RPMI7951 (cell line): ENCODE measurements around the gene ARL5C. TPM values are rescaled to one million over a fixed set of nuclear protein-coding genes. Genes with fewer than 3 reads are reported as not detected.
"Not testable (repeated sequence)": the region's sequence is repeated elsewhere in the genome, so short reads cannot be mapped to it uniquely, and the experiment has no call there.

ENCODE experiments used
- DNase-seq: peaks from one replicate; pipeline ENCODE4 v3.0.0-alpha.2; 2012; ENCODE audit warnings: low read depth
- total RNA-seq: library from RNA; depleted of rRNA; stranded (reverse); fragments of >200 nt; shearing (Covaris generic); gene quantifications from 2 replicates; pipeline ENCODE4 v1.2.3, GENCODE V29; 2014

ARL5C gene
- total RNA-seq, 1 experiment from 2014 or later = not detected

DNA sequence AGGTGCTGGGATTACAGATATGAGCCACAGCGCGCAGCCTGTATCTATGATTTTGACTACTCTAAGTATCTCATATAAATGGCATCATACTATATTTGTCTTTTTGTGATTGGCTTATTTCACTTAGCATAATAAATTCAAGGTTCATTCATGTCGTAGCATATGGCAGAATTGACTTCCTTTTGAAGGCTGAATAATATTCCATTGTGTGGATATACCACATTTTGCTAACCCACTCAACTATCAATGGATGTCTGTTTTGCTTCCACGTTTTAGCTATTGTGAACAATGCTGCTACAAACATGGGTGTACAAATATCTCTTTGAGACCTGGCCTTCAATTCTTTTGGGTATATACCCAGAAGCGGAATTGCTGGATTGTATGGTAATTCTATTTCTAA, 24.7 kb downstream of the ARL5C start:
- DNase-seq = no peak

DNA sequence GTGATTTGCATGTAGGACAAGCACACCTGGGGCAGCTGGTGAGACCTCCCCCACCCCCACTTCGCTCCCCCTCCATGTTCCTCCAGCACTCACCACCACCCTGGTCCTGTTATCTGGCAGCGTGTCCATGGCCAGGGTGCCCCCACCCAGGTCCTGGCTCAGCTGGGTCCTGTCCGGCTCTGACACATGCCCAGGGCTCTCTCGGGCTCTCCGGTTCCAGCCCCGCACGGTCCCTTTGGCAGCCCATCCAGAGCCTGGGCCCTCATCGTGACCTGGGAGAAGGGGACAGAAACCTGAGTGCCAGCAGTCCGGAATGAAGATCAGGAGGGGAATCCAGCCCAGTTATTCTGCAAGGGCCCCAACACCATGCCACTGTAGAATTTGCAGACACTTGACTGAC, 26.4 kb downstream of the ARL5C start:
- no peak for DNase-seq

DNA sequence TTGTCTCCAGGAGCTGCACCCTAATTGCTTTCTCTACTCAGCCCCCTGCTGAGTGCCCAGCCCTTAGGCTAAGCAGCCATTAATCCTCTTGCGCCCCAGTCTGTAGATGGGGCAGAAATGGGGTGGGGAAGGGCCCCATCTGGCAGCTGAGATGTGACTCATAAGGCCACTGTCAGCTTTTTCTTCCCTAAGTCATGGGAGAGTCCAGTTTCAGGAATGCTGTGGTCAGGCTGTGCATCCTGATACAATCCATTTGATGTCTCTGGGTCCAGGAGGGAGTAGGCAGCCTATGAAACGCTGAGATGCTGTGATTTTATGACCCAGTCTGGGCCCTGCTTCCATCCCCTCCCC, 26.8 kb downstream of the ARL5C start:
- peak; percentile 94 for DNase-seq

DNA sequence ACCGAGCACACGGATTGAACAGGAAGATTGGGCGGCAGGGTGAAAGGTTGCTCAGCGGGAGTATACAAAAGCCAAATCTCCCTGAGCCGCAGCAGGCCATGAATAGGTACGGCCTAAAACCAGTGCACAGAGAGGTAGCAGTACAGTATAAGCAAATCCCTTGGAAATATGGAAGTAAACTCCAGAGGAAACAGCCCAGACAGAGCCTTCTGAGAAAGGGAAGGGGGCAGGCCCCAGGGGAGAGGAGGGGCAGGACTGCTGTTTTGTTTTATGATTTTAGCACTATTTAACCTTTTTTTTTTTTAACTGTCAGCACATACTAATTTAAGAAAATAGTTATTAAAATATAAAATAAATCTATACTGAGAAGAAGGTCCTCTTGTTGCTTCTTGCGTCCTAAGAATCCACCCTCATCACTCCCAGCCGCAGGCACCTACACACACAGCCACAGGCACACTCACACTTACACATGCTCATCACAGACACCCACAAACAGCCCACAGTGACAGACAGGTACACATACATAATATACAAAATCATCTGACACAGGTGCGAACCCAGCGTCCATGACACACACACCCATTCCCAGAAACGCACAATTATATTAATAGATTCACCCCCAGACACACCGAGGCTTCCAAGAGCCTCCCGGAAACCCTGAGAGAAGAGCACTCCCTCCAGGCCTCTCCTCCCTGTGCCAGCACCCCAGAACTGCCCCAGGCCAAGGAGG, 27.4 kb downstream of the ARL5C start:
- no peak for DNase-seq

DNA sequence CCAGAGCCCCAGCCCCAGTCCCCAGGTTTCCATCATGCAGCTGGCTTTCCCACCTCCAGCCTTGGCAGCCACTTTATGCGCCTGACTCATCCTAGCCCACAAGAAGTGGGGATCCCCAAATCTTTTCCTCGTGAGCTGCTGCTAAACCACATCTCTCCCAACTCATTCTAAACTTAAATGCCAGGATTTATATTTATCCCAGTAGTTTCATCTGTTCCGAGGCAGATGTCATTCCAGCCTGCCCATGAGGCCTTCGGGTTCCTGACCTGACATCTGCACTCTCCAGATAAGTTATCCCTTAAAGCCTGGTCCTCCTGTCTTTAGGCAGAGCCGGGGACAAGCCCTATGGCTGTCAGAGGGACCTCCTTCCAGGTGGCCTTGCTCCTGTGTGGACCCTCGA, 31.1 kb downstream of the ARL5C start:
- peak; percentile 82 for DNase-seq

DNA sequence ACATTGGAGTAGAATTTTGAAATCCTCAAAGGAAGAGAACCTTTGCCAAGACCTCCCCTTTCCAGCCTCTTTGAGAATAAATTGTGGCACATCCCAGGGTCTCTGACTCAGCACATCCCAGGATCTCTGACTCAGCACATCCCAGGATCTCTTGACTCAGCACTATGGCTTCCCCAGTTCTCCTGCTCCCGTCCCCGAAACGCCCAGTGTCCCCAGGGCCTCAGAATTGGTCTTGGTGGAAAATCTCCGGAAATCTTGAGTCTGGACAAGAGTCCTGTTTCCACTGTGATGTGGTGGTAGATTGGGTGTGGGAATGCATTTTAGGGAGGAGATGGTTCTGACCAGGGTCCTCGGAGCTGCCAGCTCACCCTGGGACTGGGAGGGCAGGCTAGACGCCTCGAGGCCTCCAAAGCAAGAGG, 33.8 kb downstream of the ARL5C start:
- peak; percentile 90 for DNase-seq

DNA sequence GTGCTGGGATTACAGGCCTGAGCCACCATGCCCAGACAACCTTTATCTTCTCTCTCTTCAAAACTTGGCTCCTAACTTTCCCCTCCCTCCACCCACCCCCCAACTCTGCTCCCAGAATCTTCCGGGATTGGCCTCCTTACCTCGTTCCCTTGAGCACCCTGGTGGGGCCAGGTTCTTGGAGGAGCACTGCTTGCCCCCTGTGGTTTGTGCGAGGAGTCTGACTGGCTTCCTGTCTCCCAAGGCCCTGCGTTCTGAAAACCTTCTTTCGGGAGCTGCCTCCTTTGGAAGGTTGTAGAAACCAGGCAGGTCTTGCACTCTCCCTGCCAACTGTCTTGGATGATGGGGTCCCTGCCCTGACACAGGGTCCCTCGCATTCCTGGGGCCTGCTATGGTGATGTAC, 34.3 kb downstream of the ARL5C start:
- DNase-seq = no peak

DNA sequence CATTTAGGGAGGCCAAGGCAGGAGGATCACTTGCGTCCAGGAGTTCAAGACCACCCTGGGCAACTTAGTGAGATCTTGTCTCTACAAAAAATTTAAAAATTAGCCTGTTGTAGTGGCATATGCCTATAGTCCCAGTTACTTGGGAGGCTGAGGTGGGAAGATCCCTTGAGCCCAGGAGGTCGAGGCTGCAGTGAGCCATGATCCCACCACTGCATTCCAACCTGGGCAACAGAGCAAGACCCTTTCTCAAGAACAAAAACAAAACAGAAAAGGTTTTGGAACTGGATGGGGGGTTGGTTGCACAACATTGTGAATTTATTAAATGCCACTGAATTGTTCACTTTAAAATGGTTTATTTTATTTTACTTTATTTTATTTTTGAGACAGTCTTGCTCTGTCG, 35.8 kb downstream of the ARL5C start:
- DNase-seq = no peak

DNA sequence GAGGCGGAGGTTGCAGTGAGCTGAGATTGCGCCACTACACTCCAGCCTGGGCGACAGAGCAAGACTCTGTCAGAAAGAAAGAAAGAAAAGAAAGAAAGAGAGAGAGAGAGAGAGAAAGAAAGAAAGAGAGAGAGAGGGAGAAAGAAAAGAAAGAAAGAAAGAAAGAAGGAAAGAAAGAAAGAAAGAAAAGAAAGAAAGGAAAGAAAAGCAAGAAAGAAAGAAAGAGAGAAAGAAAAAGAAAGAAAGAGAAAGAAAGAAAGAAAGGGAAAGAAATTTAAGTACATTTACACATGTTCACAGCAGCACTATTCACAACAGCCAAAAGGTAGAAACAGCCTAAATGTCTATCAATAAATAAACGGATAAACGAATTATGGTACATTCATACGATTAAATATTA, 36.4 kb downstream of the ARL5C start:
- DNase-seq = not testable (repeated sequence)

DNA sequence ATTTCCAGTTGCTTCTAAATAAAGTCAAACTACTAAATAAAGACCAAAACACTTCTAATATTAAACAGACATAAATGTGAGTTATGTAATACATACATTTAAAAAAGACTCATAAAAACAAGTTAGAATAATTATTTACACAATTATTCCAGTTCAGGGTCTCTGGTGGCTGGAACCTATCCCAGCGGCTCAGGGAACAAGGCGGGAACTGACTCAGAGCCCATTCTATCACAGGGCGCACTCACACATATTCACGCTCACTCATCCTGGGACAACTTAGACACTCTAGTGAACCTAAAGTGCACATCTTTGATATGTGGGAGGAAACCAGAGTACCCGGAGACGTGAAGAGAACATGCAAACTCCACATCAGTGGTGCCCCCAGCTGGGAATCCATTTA, 39.5 kb downstream of the ARL5C start:
- no peak for DNase-seq

DNA sequence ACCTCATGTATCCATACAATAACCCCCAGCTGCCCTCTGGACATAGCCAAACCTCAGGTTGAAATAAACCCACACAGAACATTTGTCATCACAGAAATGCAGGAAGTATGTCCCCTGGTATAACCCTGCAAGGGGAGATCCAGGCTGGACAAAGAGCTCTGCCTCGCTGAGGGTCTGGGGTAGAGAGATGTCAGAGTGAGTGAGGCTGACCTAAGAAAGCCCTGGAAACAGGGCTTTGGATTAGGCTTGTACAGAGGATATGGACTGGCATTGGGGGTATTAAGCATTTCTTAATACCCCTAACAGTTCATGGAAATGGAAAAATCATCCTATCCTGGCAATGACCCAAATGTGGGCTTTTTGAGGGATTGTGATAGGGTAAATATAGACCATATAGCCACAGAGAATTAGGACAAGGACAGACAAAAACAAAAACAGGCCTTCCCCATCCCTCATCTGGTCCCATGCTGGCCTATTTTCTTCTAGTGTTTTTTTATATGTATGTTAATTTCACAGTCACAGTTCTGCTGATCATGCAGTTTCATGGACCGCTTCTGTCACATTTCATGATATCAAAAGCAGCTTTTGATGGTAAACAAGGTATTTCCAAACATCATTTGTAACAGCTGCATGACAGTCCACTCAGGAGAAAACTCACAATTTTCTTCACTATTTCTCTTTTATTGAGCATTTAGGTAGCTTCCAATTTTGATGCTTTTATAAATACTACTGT, 40.7 kb downstream of the ARL5C start:
- no peak for DNase-seq

DNA sequence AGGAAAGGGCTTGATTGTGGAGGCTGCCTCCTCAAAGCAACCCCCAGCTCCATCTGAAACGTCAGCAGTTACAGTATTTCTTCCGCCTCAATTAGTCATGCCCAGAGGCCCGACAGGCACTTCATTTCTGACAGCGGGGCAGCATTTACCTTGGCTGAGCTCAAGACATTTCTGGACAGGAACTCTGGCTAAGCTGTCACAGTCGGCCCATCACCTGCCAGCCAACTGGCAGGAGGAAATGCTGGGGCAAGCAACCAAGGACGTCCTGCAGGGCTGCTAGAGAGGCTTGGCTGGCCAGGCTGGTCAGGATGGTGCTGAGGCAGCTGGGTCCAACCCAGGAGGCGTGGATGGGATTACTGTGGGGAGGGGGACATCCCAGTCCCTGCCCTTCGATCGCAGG, 42.3 kb downstream of the ARL5C start:
- DNase-seq = peak; percentile 34

DNA sequence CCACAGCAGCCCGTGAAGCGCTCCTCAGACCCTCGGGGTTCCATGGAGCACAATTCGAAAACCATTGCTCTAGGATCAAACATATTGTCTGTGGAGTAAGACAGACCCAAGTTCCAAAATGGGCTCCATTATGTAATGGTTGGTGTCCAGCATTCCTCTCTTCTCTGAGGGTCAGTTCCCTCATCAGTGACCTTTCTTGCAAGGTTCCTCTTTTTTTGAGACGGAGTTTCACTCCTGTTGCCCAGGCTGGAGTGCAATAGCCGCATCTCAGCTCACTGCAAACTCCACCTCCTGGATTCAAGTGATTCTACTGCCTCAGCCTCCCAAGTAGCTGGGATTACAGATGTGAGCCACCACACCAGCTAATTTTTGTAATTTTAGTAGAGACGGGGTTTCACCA, 43.0 kb downstream of the ARL5C start:
- DNase-seq = no peak

DNA sequence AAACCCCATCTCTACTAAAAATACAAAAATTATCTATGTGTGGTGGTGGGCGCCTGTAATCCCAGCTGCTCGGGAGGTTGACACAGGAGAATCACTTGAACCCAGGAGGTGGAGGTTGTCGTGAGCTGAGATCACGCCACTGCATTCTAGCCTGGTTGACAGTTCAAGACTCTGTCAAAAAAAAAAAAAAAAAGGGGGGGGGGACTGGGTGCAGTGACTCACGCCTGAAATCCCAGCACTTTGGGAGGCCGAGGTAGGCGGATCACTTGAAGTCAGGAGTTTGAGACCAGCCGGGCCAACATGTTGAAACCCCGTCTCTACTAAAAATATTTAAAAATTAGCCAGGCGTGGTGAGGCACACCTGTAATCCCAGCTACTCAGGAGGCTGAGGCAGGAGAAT, 44.0 kb downstream of the ARL5C start:
- not testable (repeated sequence) for DNase-seq

DNA sequence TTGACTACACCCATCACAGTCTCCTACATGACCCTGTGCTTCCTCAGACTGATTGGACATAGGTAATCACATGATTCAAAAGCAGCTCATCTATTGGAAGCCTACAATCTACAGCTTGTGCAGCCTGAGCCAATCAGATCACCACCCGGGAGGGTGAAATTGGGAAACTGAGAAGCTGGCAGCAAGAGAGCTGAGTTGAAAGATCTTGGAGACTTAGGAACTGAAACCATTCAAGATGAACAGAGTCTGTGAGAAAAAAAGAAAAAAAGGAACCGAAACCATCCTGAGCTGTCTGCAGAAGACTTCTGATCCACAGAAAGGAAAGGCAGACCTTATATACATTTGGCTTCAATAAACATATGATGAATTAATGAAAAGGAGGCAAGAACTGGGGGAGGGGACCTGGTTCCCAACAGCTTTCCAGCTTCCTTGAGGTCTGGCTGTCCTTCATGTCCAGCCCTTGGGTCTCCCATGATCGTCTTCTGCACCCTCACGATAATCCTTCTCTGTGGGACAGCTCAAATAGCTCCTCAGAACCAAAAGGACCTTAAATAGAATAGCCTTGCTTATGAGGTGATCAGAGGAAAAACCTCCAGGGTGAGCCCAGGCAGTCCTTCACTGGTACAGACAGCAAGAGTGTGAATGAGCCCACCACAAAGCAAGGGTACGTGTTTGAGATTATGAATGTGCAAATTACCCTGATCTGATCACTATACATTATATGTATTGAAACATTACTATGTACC, 47.1 kb downstream of the ARL5C start:
- no peak for DNase-seq

DNA sequence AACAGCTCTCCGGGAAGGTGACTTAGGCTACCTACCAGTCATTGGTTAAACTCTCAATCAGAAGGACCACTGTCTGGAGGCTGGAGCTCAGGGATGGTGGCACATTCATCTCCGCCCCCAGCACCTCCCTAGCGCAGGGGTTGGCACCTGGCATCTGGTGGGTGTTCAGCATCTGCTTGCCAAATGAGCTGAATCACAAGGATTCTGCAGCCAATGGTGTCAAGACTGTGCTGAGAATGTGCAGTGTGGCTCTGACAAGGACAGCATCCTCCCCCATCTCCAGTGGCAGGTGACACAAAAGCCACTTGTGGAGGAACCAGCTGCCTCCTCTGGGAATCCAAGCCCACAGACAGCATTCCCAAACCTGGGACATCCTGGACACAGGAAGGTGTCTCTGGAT, 49.7 kb downstream of the ARL5C start:
- no peak for DNase-seq

DNA sequence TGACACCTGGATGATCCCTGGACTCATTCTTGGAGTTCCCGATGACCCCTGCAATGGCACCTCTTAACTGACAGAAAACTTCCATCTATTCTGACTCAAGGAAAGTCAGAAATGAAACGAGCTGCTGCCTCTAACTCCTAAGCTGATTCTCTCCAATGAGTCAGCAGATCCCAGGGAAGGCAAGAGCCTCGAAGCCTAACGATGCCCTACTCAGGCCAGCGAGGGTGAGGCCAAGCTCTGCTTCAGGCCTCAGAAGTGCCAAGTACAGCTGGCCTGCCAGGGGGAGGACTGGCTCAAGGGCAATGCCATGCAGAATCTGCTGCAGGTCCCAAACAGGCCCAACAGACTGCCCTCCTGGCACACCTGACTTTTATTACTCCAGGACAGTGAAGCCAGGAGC, 50.8 kb downstream of the ARL5C start:
- peak; percentile 36 for DNase-seq

DNA sequence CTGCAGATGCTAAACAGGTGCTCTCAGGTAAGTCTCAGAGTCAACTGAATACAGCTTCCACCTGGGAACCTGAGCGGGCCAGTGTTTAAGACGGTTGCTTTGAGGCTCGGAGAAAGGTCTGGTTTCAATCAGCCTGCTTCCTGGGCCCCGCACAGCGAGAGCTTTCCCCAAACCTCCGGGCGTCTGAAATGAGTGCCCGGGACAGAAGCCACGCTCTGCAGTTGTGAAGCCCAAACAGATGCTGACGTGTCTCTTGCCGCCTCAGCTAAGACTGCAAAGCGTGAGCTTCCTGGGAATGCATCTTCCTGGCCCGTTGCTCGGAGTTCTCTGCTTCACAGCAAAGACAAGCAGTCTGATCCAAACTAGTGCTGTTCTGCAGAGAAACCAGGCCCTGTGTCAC, 51.2 kb downstream of the ARL5C start:
- DNase-seq = no peak

DNA sequence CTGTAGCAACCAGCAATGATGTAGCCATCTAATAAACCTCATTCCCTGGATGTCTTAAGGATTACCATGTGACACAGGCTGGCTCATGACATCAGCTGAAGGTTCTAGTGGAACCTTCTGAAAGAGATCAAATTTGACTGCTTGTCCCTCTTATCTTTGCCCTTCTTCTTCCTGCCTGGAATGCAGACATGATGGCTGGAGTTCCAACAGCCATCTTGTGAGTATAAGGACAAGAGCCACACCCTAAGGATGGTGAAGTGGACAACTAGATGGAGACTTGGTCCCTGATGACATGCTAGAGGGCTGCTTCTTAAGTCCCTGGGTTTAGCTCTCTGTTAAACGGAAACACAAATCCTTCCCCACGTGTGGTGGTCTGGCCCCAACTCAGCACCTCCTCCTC, 52.1 kb downstream of the ARL5C start:
- DNase-seq = no peak

DNA sequence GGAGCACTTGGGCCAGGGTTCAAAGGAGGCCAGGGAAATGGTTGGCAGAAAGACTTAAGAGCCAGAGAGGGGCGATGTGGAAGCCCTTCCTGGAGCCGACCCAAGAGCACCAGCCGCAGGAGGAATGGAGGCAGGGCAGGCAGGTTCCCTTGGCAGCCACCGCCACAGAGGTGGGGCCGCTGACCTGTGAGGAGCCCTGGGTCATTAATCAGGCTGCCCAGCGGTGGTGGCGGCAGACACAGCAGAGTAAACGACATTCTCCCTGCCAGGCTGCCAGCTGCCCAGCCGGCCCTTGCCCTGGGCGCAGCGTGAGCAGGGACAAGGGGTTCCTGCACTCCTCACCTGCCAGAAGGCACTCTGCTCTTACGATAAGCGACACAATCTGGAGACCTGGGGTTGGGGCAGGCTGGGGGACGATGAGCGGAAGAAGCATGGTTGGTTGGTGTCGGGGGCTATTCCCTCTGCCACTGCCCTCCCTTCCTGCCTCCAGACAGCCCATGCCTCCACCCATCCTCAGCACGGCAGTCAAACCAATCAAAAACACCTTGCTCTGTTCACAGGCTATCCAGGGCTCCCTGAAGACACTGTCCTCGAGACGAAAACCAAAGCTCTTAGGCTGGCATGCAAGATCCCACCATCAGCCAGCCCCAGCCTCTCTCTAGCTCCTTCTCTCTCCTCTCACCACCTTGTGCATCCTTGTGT, 55.4 kb downstream of the ARL5C start:
- DNase-seq = no peak

DNA sequence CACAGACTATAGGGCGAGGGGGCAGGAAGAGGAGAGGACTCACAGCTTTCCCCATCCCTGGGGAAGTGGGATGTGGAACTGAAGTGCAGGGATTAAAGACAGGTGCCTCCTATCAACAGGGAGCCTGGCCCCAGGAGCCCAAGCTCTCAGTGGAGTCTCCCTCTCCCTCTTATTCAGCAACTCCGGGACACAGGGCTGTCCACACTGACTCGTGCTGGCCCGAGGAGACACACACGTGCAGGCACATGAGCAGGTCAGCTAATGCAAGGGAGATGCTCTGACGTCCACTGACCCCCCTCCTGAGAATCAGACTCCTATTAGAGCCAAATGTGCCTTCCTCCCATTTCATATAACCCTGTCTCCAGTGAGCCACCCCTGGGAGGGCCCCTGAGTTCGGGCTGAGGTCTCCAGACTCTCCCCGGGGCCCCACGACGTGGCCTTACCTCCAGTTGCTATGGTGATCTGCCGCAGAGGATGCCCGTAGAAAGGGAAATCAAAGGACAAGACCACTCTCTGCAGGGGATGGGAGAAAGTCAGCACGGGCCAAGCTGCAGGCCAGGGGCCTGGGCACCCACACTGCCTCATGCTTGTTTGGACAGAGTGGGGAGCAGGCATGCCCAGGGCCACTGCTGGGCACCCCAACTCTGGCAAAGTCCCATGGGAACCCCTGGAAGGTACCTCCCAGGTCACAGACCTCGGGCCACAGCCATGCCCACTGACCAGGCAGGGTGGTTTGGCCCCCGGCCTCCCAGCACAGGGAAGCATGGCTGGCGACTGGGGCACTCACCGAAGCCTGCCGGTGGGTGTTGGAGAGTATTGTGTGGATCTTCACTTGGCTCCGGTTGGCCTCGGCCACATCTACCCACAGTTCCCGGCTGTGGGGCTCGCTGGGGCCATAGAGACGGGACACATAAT, 57.2 kb downstream of the ARL5C start:
- no peak for DNase-seq
